ENCODE data around the gene IER5. TPM values are rescaled to one million over a fixed set of nuclear protein-coding genes. Genes with fewer than 3 reads are reported as not detected.

IER5 gene
- polyA plus RNA-seq, 1 donor from 2014 or later = 8.4 TPM

DNA sequence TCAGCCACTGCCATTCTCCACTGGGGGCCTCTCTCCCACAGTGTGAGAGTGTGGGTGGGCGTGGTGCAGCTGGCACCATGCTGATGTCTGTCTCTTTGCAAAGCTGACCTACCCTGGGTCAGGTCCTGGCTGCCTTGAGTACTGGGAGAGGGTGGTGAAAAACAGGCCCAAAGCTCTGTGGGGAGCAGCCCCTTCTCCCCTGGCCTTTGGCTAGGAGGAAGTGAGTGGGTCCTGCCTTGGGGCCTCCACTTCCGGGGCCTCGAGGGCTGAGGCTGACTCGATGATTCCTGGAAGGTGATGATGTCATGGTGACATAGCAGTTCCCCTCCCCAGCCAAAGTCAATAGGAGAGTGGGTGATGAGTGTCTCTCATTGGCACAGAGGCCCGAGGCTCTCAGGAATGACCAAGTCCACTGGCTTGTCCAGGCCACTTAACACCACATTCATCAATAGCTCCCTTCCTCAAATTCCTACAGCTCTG, 53.0 kb downstream of the IER5 start:
- H3K27me3 ChIP-seq (ENCODE audit: insufficient read depth, low read depth, low read length) = no peaks in the 10 kb centered on the region
- H3F3A ChIP-seq (ENCODE audit: insufficient read depth, low read length, poor library complexity, severe bottlenecking) = no peaks in the 10 kb centered on the region
- TF ChIP-seq CTCF (IDR thresholded peaks at IDR 0.05; ENCODE audit: poor library complexity, severe bottlenecking) = no peak
- H3K4me2 ChIP-seq (ENCODE audit: low read length) = no peak overlapping the region
- no peak overlapping the region for H3K4me3 ChIP-seq (ENCODE audit: low read length)
- H3K9me2 ChIP-seq (ENCODE audit: insufficient read depth, low read length) = no peaks in the 10 kb centered on the region
- H2AFZ ChIP-seq (ENCODE audit: low read depth, low read length) = no peak overlapping the region
- no peaks in the 10 kb centered on the region for H3K36me3 ChIP-seq (ENCODE audit: insufficient read depth, low read length)
- H3K79me2 ChIP-seq (replicated peaks; ENCODE audit: insufficient read depth, low read length) = no peaks in the 10 kb centered on the region
- no peaks in the 10 kb centered on the region for H4K20me1 ChIP-seq (ENCODE audit: insufficient read depth)
- H3K9ac ChIP-seq (ENCODE audit: low read length) = no peak overlapping the region
- no peaks in the 10 kb centered on the region for H3K9me3 ChIP-seq (ENCODE audit: low read length)
- peak overlapping the region; percentile 60 for H3K27ac ChIP-seq (ENCODE audit: low read length)

Other genes starting within 250 kb of the IER5 start
- gene KIAA1614, start 175.8 kb upstream of the IER5 start, polyA plus RNA-seq = 0.50 and 1.4 TPM in 2 replicates
- 40.3 and 40.6 TPM in 2 replicates for gene STX6, start 65.8 kb upstream of the IER5 start, polyA plus RNA-seq
- 0.32 TPM in 1 of 2 replicates, not detected in the other for gene MR1, start 54.7 kb upstream of the IER5 start, polyA plus RNA-seq